A673 (cell line): ENCODE results near the gene TSR1.

Experiments
- EZH2 ChIP-seq: fragments of 200-600 bp; sonication (generic); IDR thresholded peaks from 2 replicates; pipeline ENCODE4 v1.6.1; 2017; ENCODE audit warnings: borderline replicate concordance, low read depth, mild to moderate bottlenecking, mixed read lengths, antibody characterized with exemption, low read length; ENCODE audit not compliant: poor library complexity, severe bottlenecking
- TF ChIP-seq, protein P1 (sequence below): fragments of 300-800, 200-600 bp; sonication (generic); conservative IDR thresholded peaks from 2 replicates; pipeline ENCODE4 v1.5.1; 2017; ENCODE audit warnings: low read depth, mild to moderate bottlenecking, antibody characterized with exemption, low read length, moderate library complexity, mixed read lengths

DNA sequence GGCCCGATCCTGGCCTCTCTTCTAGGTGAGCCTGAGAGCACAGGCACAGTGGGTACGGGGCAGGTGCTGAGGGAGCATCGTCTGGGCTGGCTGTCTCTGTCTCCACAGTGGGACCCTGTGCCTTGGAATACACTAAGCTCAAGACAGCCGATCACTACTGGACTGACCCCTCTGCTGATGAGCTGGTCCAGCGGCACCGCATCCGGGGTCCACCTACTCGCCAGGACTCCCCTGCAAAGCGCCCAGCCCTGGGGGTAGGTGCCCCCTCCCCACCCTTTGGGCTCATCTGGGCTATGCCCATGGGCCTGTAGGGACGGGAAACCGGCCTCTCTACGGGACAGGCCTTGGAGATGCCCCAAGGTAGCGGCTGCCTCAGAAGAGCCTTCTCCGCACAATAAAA lies 26.6 kb upstream of the TSR1 start:
- TF ChIP-seq, protein P1, sequence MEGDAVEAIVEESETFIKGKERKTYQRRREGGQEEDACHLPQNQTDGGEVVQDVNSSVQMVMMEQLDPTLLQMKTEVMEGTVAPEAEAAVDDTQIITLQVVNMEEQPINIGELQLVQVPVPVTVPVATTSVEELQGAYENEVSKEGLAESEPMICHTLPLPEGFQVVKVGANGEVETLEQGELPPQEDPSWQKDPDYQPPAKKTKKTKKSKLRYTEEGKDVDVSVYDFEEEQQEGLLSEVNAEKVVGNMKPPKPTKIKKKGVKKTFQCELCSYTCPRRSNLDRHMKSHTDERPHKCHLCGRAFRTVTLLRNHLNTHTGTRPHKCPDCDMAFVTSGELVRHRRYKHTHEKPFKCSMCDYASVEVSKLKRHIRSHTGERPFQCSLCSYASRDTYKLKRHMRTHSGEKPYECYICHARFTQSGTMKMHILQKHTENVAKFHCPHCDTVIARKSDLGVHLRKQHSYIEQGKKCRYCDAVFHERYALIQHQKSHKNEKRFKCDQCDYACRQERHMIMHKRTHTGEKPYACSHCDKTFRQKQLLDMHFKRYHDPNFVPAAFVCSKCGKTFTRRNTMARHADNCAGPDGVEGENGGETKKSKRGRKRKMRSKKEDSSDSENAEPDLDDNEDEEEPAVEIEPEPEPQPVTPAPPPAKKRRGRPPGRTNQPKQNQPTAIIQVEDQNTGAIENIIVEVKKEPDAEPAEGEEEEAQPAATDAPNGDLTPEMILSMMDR = no peak
- no peak for TF ChIP-seq EZH2
